AG04450 (cell line): ENCODE measurements around the gene OBSL1. TPM values are rescaled to one million over a fixed set of nuclear protein-coding genes. Genes with fewer than 3 reads are reported as not detected.

Experiments
- CTCF ChIA-PET: fragments of 300-600, 350-600 bp; formaldehyde crosslinking; extraction: SDS; loops from one replicate; lab custom pipeline; 2022; ENCODE audit warnings: antibody characterized with exemption, inconsistent platforms; lab: Charles Lee
- POLR2A ChIA-PET: fragments of 350-600 bp; formaldehyde crosslinking; extraction: SDS; loops from one replicate; lab custom pipeline; 2021; ENCODE audit warnings: antibody characterized with exemption, inconsistent platforms; lab: Yijun Ruan, JAX
- DNase-seq: peaks from one replicate; pipeline ENCODE4 v3.0.0-alpha.2; 2011; ENCODE audit warnings: low read depth, low spot score
- H3K27ac ChIP-seq: one replicate; pipeline ENCODE4 v1.5.1; 2012; ENCODE audit warnings: low read depth, low read length, control low read depth
- H3K27me3 ChIP-seq: one replicate; pipeline ENCODE4 v1.6.0; 2012; ENCODE audit warnings: low read length; ENCODE audit not compliant: control insufficient read depth, insufficient read depth
- H3K4me3 ChIP-seq: 2 replicates; pipeline ENCODE4 v1.5.1; 2011; ENCODE audit warnings: mild to moderate bottlenecking, low read depth, low read length, control low read depth
- H3K9me3 ChIP-seq: 2 replicates; pipeline ENCODE4 v1.5.1; 2012; ENCODE audit warnings: low read length; ENCODE audit not compliant: control insufficient read depth, insufficient read depth
- polyA plus RNA-seq: library from polyadenylated mRNA; depleted of rRNA; stranded (reverse); fragments of >200 nt; gene quantifications from 2 replicates; pipeline ENCODE4 v1.2.3, GENCODE V29; 2011
- TF ChIP-seq, protein P1 (sequence below): IDR thresholded peaks from 2 replicates; pipeline ENCODE4 v1.5.1; 2011; ENCODE audit warnings: low read depth, low read length, control low read depth, inconsistent platforms

The OBSL1 gene
- polyA plus RNA-seq, 1 experiment = 35.5 TPM

DNA sequence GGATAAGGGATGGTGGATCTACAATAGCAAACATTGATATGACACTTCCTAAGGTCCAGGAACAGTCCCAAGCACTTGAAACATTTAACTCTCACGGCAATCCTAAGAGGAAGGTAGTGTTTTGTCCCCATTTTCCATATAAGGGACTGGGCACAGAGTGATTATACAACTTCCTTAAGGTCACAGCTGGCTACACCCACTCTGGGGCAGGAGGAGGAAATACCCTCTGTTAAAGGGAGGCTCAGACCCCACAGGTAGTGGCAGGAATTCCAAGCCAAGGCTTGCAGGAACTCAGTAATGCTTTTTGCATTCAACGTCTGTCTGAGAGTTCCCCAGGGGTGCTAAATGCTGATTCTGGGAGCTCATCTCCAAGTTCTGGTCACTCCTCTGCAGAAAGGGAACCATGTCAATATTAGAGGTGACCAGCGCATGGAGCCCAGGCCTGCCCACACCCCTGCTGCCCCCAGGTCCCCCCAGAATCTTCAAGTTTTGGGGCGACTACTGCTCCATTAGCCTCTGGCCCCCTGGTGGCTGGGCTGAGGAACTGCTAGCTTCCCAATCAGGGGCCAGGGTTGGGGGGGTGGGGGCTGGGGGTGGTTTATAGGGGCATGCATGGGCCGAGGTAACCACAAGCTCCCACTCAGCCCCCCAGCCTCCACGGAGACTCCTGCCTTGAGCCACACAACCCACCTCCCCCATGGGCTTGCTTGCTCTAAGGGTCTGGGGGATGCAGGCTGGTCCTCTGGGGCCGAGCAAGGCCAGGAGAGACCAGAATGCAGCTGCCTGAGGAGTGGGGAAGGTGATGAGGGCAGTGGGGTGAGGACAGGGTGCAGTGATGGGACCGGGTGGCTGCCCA lies 11.1 kb downstream of the OBSL1 start:
- Histone ChIP-seq H3K27me3 (peaks cover 5% of the 10 kb centered on the region), H3K27ac (no peak overlapping the region), H3K9me3 (peaks cover 4% of the 10 kb centered on the region; the same call in 1 of the 2 replicates), H3K4me3 (no peak overlapping the region)
- TF ChIP-seq, protein P1, sequence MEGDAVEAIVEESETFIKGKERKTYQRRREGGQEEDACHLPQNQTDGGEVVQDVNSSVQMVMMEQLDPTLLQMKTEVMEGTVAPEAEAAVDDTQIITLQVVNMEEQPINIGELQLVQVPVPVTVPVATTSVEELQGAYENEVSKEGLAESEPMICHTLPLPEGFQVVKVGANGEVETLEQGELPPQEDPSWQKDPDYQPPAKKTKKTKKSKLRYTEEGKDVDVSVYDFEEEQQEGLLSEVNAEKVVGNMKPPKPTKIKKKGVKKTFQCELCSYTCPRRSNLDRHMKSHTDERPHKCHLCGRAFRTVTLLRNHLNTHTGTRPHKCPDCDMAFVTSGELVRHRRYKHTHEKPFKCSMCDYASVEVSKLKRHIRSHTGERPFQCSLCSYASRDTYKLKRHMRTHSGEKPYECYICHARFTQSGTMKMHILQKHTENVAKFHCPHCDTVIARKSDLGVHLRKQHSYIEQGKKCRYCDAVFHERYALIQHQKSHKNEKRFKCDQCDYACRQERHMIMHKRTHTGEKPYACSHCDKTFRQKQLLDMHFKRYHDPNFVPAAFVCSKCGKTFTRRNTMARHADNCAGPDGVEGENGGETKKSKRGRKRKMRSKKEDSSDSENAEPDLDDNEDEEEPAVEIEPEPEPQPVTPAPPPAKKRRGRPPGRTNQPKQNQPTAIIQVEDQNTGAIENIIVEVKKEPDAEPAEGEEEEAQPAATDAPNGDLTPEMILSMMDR = peak; percentile 65
- no peak for DNase-seq
- ChIA-PET POLR2A (interaction anchor here (1.6 to 2.3 kb wide), 2 partner anchors 11 to 38 kb away, joined by 7 to 13 read pairs; partner anchors contain the start of genes INHA, OBSL1 and STK11IP), CTCF (interaction anchor here (0.5 to 3.7 kb wide), 41 partner anchors 9 to 1306 kb away, joined by 3 to 38 read pairs (median 4); partner anchors contain the start of genes CHPF, GMPPA, INHA and OBSL1)

DNA sequence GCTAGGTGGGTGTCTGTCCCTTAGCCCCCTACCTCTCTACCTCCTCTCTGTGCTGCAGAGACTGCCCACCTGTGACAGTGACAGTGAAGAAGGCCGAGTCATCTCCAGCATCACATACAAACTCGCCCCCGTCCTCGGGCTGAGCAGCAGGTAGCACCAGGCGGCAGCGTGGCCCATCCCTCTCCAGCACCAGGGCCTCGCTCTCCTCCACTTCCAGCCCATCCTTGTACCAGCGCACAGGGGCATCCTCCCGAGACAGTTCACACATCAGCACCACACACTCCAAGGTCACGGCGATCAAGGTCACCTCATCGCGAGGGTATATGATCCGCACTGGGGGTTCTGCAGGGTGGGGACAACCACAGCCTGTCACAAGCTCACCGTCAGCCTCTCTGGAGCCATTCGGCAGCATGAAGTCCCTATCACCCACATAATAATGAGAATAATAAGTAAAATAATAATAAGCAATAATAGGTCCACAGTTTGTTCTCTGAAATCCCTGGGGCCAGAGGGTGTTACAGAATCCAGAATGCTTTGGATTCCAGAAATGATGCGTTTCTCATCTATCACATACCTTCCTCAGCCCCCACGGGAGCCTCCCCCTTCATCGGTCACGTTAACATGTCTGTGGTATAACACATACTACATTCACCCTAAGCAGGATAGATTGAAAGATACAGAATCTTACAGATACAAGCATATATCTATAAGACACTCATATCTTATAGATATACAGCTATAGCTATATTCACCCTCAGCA lies 12.0 kb downstream of the OBSL1 start:
- CTCF ChIA-PET = interaction anchor here (0.5 to 3.7 kb wide), 35 partner anchors 8 to 1307 kb away, joined by 3 to 38 read pairs (median 4); partner anchors contain the start of genes CHPF, GMPPA, INHA and OBSL1
- no peak overlapping the region for H3K27ac ChIP-seq
- H3K9me3 ChIP-seq = peaks cover 4% of the 10 kb centered on the region; the same call in 1 of the 2 replicates
- peaks cover 5% of the 10 kb centered on the region for H3K27me3 ChIP-seq
- POLR2A ChIA-PET = interaction anchor here (1.6 to 2.3 kb wide), 2 partner anchors 12 to 38 kb away, joined by 7 to 13 read pairs; partner anchors contain the start of genes INHA, OBSL1 and STK11IP
- DNase-seq = no peak
- TF ChIP-seq, protein P1 = no peak
- no peak overlapping the region for H3K4me3 ChIP-seq

DNA sequence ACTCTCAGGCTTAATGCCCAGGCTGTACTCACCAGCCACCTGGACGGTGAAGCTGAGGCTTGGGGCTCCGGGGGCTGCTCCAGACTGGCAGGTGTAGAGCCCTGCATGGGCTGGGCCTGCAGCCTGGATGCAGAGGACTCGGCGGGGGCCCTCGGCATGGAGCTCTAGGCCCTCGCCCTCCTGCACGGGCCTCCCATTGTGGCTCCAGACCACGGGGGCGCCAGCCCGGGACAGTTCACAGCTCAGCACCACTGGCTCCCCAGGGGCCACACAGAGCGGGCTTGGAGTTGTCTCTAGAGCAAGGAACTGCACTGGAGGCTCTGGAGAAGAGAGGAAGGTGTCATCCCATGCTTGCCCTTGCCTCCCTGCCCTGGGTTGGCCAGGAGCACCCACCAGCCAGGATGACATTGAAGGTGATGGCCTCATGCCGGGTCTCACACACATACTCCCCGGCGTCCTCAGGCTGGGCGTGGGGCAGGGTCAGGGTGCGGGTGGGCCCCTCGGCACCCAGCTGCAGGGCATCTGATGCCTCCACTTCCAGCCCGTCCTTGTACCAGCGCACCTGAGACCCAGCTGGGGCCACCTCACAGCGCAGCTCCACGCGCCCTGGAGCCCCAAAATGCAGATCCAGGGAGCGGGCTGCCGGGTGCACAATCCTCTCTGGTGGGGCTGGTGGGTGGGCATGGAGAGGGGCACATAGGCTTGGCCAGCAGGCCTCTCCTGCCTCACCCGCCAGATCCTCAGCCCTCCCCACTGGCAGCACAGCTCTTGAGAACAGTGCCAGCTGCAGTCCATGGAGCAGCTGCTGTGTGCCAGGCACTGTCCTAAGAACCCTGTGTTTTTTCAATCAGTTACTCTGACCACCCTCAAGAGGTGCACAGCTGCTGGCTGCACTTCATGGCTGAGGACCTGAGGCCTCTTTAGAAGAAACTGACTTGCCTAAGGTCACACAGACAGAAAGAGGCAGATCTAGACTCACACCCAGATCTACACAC lies 13.3 kb downstream of the OBSL1 start:
- no peak overlapping the region for H3K27ac ChIP-seq
- POLR2A ChIA-PET = interaction anchor here (0.6 to 1.6 kb wide), 2 partner anchors 14 to 120 kb away, joined by 4 to 5 read pairs; partner anchors contain the start of genes CHPF and TMEM198
- TF ChIP-seq, protein P1 = no peak
- DNase-seq = no peak
- peaks cover 8% of the 10 kb centered on the region for H3K27me3 ChIP-seq
- H3K9me3 ChIP-seq = peaks cover 4% of the 10 kb centered on the region; the same call in 1 of the 2 replicates
- no peak overlapping the region for H3K4me3 ChIP-seq
- CTCF ChIA-PET = interaction anchor here (0.5 to 2.2 kb wide), 2 partner anchors 17 to 84 kb away, joined by 5 to 9 read pairs; no protein-coding TSS in a partner anchor

DNA sequence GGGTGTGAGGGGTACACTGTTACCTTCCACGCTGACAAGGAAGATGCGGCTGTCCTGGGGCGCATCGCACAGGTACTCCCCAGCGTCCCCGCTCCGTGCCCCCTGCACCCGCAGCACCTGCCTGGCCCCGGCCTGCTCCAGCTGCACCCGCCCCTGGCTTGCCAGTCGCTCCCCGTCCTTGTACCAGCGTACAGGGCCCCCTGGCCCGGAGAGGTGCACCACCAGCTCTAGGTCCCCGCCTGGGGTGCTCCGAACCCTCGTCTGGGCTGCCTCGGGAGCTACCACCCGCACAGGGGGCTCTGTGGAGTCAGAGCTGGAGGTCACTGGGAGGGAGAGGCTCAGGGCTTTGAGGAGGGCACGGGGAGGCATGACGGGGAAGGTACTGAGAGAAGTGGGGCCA lies 14.0 kb downstream of the OBSL1 start:
- ChIA-PET CTCF (no interaction called here), POLR2A (interaction anchor here (1.6 kb wide), 1 partner anchor 14 kb away, joined by 5 read pairs; the partner anchor contains the start of genes CHPF and TMEM198)
- no peak for DNase-seq
- TF ChIP-seq, protein P1 = no peak
- H3K4me3 ChIP-seq = no peak overlapping the region
- H3K9me3 ChIP-seq = peaks cover 4% of the 10 kb centered on the region; the same call in 1 of the 2 replicates
- H3K27ac ChIP-seq = no peak overlapping the region
- H3K27me3 ChIP-seq = peaks cover 9% of the 10 kb centered on the region
